Loucy (cell line): ENCODE data around the gene NKAIN2.

Experiments
- CTCF ChIP-seq: fragments of 200-600 bp; sonication (generic); conservative IDR thresholded peaks from 2 replicates; pipeline ENCODE4 v1.5.1; 2014; ENCODE audit warnings: mild to moderate bottlenecking, antibody characterized with exemption, low read length
- EZH2phosphoT487 ChIP-seq: fragments of 200-600 bp; IDR thresholded peaks from 2 replicates; pipeline ENCODE4 v1.6.1; 2018; ENCODE audit warnings: antibody characterized with exemption, mild to moderate bottlenecking, moderate library complexity, borderline replicate concordance

DNA sequence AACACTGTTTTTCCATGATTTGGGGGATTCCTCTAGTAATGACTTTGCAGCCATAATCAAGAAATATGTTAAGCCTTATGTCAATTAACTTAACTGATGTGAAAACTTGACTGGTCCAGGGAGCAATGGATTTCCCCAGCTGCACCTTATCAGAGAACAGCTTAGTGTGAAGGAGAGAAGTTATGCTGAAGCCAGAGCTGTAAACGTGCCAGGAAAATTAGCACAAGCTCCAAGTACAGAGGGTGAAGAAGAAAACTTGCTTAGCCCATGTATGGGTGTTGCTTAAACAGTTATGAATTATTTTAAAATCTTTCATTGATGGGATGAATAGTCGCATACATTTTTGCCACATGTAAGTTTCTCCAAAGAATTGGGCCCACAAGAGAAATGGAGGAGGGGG lies 943.7 kb downstream of the NKAIN2 start:
- TF ChIP-seq CTCF (no peak), EZH2phosphoT487 (no peak)
